Brain pericyte (primary cell): Measurements from ENCODE around the gene TBC1D16.
"Not testable (repeated sequence)": the region's sequence is repeated elsewhere in the genome, so short reads cannot be mapped to it uniquely, and the experiment has no call there.

ENCODE experiments used
- DNase-seq: peaks from one replicate; pipeline ENCODE4 v3.0.0-alpha.2; 2012; ENCODE audit warnings: low read depth, low spot score

The TBC1D16 gene

GRCh38 chr17:79975498-79976134, 60.1 kb downstream of the TBC1D16 start:
- DNase-seq = no peak

- no peak for DNase-seq
These were observed 60.8 kb downstream of the TBC1D16 start for GRCh38 chr17:79974566-79975497.

- no peak for DNase-seq
These were observed 64.0 kb downstream of the TBC1D16 start for GRCh38 chr17:79971651-79972050.

GRCh38 chr17:79970576-79971068, 65.0 kb downstream of the TBC1D16 start:
- no peak for DNase-seq

GRCh38 chr17:79969906-79970305, 65.8 kb downstream of the TBC1D16 start:
- no peak for DNase-seq

GRCh38 chr17:79968116-79968515, 67.6 kb downstream of the TBC1D16 start:
- no peak for DNase-seq

- no peak for DNase-seq
These were observed 69.0 kb downstream of the TBC1D16 start for GRCh38 chr17:79966681-79967080.

- DNase-seq = no peak
These were observed 69.9 kb downstream of the TBC1D16 start for GRCh38 chr17:79965806-79966205.

- DNase-seq = not testable (repeated sequence)
These were observed 73.2 kb downstream of the TBC1D16 start for GRCh38 chr17:79962467-79962866.

GRCh38 chr17:79961567-79961966, 74.1 kb downstream of the TBC1D16 start:
- not testable (repeated sequence) for DNase-seq

GRCh38 chr17:79960788-79961522, 74.7 kb downstream of the TBC1D16 start:
- DNase-seq = no peak

GRCh38 chr17:79959042-79959441, 76.6 kb downstream of the TBC1D16 start:
- DNase-seq = no peak

- no peak for DNase-seq
These were observed 78.8 kb downstream of the TBC1D16 start for GRCh38 chr17:79956853-79957252.

- DNase-seq = not testable (repeated sequence)
These were observed 79.3 kb downstream of the TBC1D16 start for GRCh38 chr17:79956441-79956735.

- DNase-seq = no peak
These were observed 79.8 kb downstream of the TBC1D16 start for GRCh38 chr17:79955691-79956440.

GRCh38 chr17:79955167-79955549, 80.5 kb downstream of the TBC1D16 start:
- no peak for DNase-seq

- no peak for DNase-seq
These were observed 81.1 kb downstream of the TBC1D16 start for GRCh38 chr17:79954281-79955166.

- no peak for DNase-seq
These were observed 82.3 kb downstream of the TBC1D16 start for GRCh38 chr17:79953335-79953734.

- DNase-seq = no peak
These were observed 82.8 kb downstream of the TBC1D16 start for GRCh38 chr17:79952901-79953300.

- DNase-seq = no peak
These were observed 83.3 kb downstream of the TBC1D16 start for GRCh38 chr17:79952265-79952877.
